Neural progenitor cell (in vitro differentiated cells): ENCODE results near the gene HSPA12B. TPM values are rescaled to one million over a fixed set of nuclear protein-coding genes. Genes with fewer than 3 reads are reported as not detected.
A peak's percentile ranks its signal among the peaks of the same experiment; 100 is the strongest.

ENCODE experiments used
- DNase-seq: peaks from one replicate; pipeline ENCODE4 v3.0.0-alpha.2; 2016; ENCODE audit warnings: low spot score
- H2AFZ ChIP-seq: fragments of 200-600 bp; sonication (generic); replicated peaks from 2 replicates; pipeline ENCODE4 v1.6.1; 2016; ENCODE audit warnings: antibody characterized with exemption
- H3F3A ChIP-seq: fragments of 200-600 bp; sonication (generic); 2 replicates; pipeline ENCODE4 v1.6.1; 2016; ENCODE audit warnings: antibody characterized with exemption, low read depth
- H3K27ac ChIP-seq: fragments of 200-600 bp; sonication (generic); 2 replicates; pipeline ENCODE4 v1.5.1; 2016; ENCODE audit warnings: mild to moderate bottlenecking
- H3K27me3 ChIP-seq: fragments of 200-600 bp; sonication (generic); 2 replicates; pipeline ENCODE4 v1.6.1; 2016; ENCODE audit warnings: mild to moderate bottlenecking, moderate library complexity
- H3K36me3 ChIP-seq: fragments of 200-600 bp; sonication (generic); 2 replicates; pipeline ENCODE4 v1.5.1; 2016
- H3K4me1 ChIP-seq: fragments of 200-600 bp; sonication (generic); 2 replicates; pipeline ENCODE4 v1.6.1; 2016; ENCODE audit warnings: mixed run types
- H3K4me2 ChIP-seq: fragments of 200-600 bp; sonication (generic); 2 replicates; pipeline ENCODE4 v1.6.1; 2016
- H3K4me3 ChIP-seq: fragments of 200-600 bp; sonication (generic); 2 replicates; pipeline ENCODE4 v1.5.1; 2016
- H3K79me2 ChIP-seq: fragments of 200-600 bp; sonication (generic); 2 replicates; pipeline ENCODE4 v1.6.1; 2016; ENCODE audit warnings: low read depth
- H3K9ac ChIP-seq: fragments of 200-600 bp; sonication (generic); 2 replicates; pipeline ENCODE4 v1.6.1; 2016
- H3K9me3 ChIP-seq: fragments of 200-600 bp; sonication (generic); 2 replicates; pipeline ENCODE4 v1.5.1; 2016; ENCODE audit warnings: low read depth
- H4K20me1 ChIP-seq: fragments of 200-600 bp; sonication (generic); 2 replicates; pipeline ENCODE4 v1.6.1; 2016; ENCODE audit warnings: low read depth
- H3K27ac Mint-ChIP-seq: 3 replicates; pipeline ENCODE4 v1.8.0; 2021; ENCODE audit warnings: mixed read lengths
- H3K27me3 Mint-ChIP-seq: 2 replicates; pipeline ENCODE4 v1.8.0; 2022; ENCODE audit warnings: low read depth, mild to moderate bottlenecking, inconsistent platforms, moderate library complexity, mixed read lengths; ENCODE audit not compliant: insufficient read depth
- H3K36me3 Mint-ChIP-seq: 3 replicates; pipeline ENCODE4 v1.8.0; 2021; ENCODE audit warnings: mixed read lengths
- H3K4me1 Mint-ChIP-seq: 3 replicates; pipeline ENCODE4 v1.8.0; 2021; ENCODE audit warnings: mixed read lengths
- H3K4me3 Mint-ChIP-seq: 3 replicates; pipeline ENCODE4 v1.8.0; 2021; ENCODE audit warnings: mild to moderate bottlenecking, moderate library complexity, mixed read lengths
- H3K9me3 Mint-ChIP-seq: 3 replicates; pipeline ENCODE4 v1.8.0; 2020; ENCODE audit warnings: mixed read lengths
- EZH2 ChIP-seq: fragments of 200-600 bp; sonication (generic); IDR thresholded peaks from 2 replicates; pipeline ENCODE4 v1.6.1; 2017; ENCODE audit warnings: antibody characterized with exemption, mild to moderate bottlenecking, moderate library complexity
- EZH2phosphoT487 ChIP-seq: fragments of 200-600 bp; sonication (generic); IDR thresholded peaks from 2 replicates; pipeline ENCODE4 v1.6.1; 2017; ENCODE audit warnings: antibody characterized with exemption
- total RNA-seq: library from RNA; depleted of rRNA; stranded (reverse); fragments of >200 nt; gene quantifications from 2 replicates; pipeline ENCODE4 v1.2.3, GENCODE V29; 2015; ENCODE audit warnings: low replicate concordance
- TF ChIP-seq, protein P1 (sequence below): fragments of 200-600 bp; sonication (generic); IDR thresholded peaks from 2 replicates; pipeline ENCODE4 v1.5.1; 2017; ENCODE audit warnings: antibody characterized with exemption, mild to moderate bottlenecking

Gene HSPA12B
- total RNA-seq, 1 donor from 2014 or later = 0.15 TPM

DNA sequence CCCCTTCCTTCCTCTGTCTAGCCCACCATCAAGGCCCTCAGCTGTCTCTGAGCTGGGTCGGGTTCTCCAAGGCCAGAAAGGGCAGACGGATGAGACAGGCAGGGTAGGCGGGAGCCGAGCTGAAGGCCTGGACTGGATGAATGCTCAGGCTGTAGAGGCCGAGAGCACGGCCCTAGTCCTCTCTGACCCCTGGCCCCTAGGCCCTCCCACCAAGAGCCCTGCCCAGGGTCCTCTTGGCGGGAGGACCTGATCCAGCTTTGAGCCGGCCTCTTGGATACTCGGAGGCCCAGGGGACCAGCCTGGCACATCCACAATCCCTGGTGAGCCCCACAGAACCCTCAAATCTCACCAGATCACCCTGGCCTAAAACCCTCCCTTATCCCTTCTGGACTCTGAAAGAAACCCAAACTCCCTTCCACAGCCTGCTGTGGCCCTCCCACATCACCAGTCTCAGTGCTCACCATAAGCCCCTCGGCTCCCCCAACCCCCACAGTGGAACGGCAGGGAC, 26.9 kb downstream of the HSPA12B start:
- Histone ChIP-seq H3K4me3 (no peak overlapping the region), H3K9ac (no peak overlapping the region), H4K20me1 (no peaks in the 10 kb centered on the region), H3K36me3 (no peaks in the 10 kb centered on the region), H3F3A (peaks cover 16% of the 10 kb centered on the region), H3K9me3 (no peaks in the 10 kb centered on the region), H3K27ac (no peak overlapping the region), H3K4me2 (no peak overlapping the region), H3K27me3 (no peaks in the 10 kb centered on the region), H2AFZ (no peak overlapping the region), H3K79me2 (no peaks in the 10 kb centered on the region), H3K4me1 (peaks cover 28% of the 10 kb centered on the region)
- no peak for TF ChIP-seq EZH2
- TF ChIP-seq, protein P1, sequence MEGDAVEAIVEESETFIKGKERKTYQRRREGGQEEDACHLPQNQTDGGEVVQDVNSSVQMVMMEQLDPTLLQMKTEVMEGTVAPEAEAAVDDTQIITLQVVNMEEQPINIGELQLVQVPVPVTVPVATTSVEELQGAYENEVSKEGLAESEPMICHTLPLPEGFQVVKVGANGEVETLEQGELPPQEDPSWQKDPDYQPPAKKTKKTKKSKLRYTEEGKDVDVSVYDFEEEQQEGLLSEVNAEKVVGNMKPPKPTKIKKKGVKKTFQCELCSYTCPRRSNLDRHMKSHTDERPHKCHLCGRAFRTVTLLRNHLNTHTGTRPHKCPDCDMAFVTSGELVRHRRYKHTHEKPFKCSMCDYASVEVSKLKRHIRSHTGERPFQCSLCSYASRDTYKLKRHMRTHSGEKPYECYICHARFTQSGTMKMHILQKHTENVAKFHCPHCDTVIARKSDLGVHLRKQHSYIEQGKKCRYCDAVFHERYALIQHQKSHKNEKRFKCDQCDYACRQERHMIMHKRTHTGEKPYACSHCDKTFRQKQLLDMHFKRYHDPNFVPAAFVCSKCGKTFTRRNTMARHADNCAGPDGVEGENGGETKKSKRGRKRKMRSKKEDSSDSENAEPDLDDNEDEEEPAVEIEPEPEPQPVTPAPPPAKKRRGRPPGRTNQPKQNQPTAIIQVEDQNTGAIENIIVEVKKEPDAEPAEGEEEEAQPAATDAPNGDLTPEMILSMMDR = no peak
- TF ChIP-seq EZH2phosphoT487 = no peak
- peak overlapping the region; percentile 62 for H3K4me3 Mint-ChIP-seq
- peaks cover 4% of the 10 kb centered on the region for H3K4me1 Mint-ChIP-seq
- no peak for DNase-seq
- H3K27ac Mint-ChIP-seq = peak overlapping the region; percentile 91
- H3K27me3 Mint-ChIP-seq = no peaks in the 10 kb centered on the region
- H3K9me3 Mint-ChIP-seq = no peaks in the 10 kb centered on the region
- H3K36me3 Mint-ChIP-seq = peaks cover 21% of the 10 kb centered on the region

DNA sequence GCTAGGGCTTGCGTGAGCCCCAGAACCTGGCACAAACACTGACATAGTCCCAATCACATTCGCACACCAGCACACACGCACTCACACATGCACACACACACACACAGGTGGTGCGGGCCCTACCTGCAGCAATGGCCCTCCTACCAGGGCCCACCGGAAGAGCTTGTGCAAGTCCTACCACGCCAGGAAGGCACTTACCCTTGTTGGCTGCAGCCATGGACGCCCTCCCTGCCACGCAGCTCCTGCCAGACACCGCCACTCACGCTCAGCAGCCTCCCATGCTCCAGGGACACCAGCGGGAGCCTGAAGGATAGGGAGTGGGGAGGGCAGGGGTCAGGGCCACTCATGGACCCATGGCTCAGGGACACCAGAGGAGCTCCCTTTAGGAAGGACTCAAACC, 27.4 kb downstream of the HSPA12B start:
- Mint-ChIP-seq H3K4me3 (peak overlapping the region; percentile 62), H3K27ac (peak overlapping the region; percentile 91), H3K9me3 (no peaks in the 10 kb centered on the region), H3K27me3 (peaks cover 2% of the 10 kb centered on the region), H3K4me1 (peaks cover 4% of the 10 kb centered on the region), H3K36me3 (peaks cover 19% of the 10 kb centered on the region)
- H3K4me1 ChIP-seq = peaks cover 28% of the 10 kb centered on the region
- no peaks in the 10 kb centered on the region for H3K79me2 ChIP-seq
- no peaks in the 10 kb centered on the region for H3K36me3 ChIP-seq
- peak overlapping the region; percentile 46 for H3K4me2 ChIP-seq
- H2AFZ ChIP-seq = no peak overlapping the region
- peak overlapping the region; percentile 79 for H3K27ac ChIP-seq
- H3K27me3 ChIP-seq = no peaks in the 10 kb centered on the region
- DNase-seq = no peak
- no peak for TF ChIP-seq EZH2phosphoT487
- TF ChIP-seq, protein P1 = no peak
- no peak for TF ChIP-seq EZH2
- peaks cover 16% of the 10 kb centered on the region for H3F3A ChIP-seq
- H3K9ac ChIP-seq = no peak overlapping the region
- H3K9me3 ChIP-seq = no peaks in the 10 kb centered on the region
- no peaks in the 10 kb centered on the region for H4K20me1 ChIP-seq
- H3K4me3 ChIP-seq = no peak overlapping the region

DNA sequence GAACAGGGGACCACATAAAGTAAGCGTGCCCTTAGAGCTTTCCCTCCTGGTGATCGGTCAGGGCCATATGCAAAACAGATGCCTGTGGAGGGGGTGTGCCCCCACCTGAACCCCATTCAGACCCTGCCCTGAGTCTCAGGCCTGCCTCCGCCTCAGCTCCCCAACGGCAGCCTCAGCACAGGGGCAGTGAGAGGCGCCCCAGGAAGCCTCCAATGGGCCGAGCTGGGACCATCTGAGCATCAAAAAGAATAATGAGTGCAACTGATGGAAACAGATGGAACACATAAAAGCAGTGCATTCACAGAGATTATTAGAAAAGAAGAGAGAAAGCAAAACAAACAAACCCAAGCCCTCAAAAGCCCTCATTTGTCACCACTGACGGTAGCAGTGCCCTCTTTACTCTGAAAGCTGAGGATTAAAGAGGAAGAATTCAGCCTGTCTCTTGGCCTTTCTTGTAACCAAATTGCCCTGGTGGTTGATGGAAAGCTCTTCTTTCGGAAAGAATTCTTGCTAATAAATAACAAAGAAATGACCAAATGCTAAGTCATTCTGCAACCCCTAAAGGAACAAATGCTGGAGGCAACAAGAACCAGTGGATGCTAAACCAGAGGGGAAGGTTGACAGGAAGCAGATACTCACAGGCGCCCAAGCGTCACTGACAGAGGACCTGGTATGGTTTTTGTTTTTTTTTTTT, 28.3 kb downstream of the HSPA12B start:
- no peaks in the 10 kb centered on the region for H3K79me2 ChIP-seq
- no peaks in the 10 kb centered on the region for H3K9me3 ChIP-seq
- Mint-ChIP-seq H3K4me1 (peaks cover 10% of the 10 kb centered on the region), H3K36me3 (peaks cover 19% of the 10 kb centered on the region), H3K4me3 (no peak overlapping the region), H3K9me3 (no peaks in the 10 kb centered on the region), H3K27me3 (peaks cover 2% of the 10 kb centered on the region), H3K27ac (no peak overlapping the region)
- peaks cover 6% of the 10 kb centered on the region for H4K20me1 ChIP-seq
- no peaks in the 10 kb centered on the region for H3K36me3 ChIP-seq
- no peak for TF ChIP-seq EZH2
- TF ChIP-seq EZH2phosphoT487 = no peak
- TF ChIP-seq, protein P1 = no peak
- H3K4me2 ChIP-seq = peak overlapping the region; percentile 46
- peak overlapping the region; percentile 79 for H3K27ac ChIP-seq
- peak; percentile 63 for DNase-seq
- no peaks in the 10 kb centered on the region for H3K27me3 ChIP-seq
- peak overlapping the region; percentile 16 for H3K4me3 ChIP-seq
- no peak overlapping the region for H2AFZ ChIP-seq
- H3K4me1 ChIP-seq = peaks cover 28% of the 10 kb centered on the region
- peaks cover 16% of the 10 kb centered on the region for H3F3A ChIP-seq
- H3K9ac ChIP-seq = no peak overlapping the region
